ENCODE data around the gene SKAP2. TPM values are rescaled to one million over a fixed set of nuclear protein-coding genes. Genes with fewer than 3 reads are reported as not detected.

The SKAP2 gene
- polyA plus RNA-seq, 1 of the 3 experiments (the other 2 are of a cell fraction), result 0.69 TPM

DNA sequence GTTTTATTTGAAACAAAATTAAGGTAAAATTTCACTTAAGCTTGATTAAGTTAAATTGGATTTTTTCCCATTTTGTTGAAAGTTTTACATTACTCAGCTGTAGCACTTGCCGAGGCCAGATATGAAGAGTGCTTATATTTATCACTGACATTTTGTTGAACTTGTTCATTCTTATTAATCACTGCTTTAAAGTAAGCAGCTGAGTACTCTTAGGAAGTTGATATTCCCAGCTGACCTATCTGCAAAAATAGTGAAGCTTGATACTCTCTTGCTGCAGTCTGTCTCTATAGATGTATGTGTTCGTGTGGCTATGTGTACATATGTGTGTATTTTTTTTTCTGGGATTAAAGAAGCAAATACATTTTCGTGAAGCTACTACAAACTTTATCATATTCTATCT lies 150.0 kb downstream of the SKAP2 start:
- TF ChIP-seq, protein P1, sequence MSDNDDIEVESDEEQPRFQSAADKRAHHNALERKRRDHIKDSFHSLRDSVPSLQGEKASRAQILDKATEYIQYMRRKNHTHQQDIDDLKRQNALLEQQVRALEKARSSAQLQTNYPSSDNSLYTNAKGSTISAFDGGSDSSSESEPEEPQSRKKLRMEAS (IDR thresholded peaks at IDR 0.05; ENCODE audit: low read depth), result no peak
- no peak for TF ChIP-seq GABPA (IDR thresholded peaks at IDR 0.05; ENCODE audit: low read depth)
- TF ChIP-seq, protein P2, sequence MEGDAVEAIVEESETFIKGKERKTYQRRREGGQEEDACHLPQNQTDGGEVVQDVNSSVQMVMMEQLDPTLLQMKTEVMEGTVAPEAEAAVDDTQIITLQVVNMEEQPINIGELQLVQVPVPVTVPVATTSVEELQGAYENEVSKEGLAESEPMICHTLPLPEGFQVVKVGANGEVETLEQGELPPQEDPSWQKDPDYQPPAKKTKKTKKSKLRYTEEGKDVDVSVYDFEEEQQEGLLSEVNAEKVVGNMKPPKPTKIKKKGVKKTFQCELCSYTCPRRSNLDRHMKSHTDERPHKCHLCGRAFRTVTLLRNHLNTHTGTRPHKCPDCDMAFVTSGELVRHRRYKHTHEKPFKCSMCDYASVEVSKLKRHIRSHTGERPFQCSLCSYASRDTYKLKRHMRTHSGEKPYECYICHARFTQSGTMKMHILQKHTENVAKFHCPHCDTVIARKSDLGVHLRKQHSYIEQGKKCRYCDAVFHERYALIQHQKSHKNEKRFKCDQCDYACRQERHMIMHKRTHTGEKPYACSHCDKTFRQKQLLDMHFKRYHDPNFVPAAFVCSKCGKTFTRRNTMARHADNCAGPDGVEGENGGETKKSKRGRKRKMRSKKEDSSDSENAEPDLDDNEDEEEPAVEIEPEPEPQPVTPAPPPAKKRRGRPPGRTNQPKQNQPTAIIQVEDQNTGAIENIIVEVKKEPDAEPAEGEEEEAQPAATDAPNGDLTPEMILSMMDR (IDR thresholded peaks at IDR 0.05), result no peak
- no peak for TF ChIP-seq RXRA (IDR thresholded peaks at IDR 0.05; ENCODE audit: borderline replicate concordance, low read depth)
- TF ChIP-seq RFX5 (IDR thresholded peaks at IDR 0.05; ENCODE audit: low read length), result no peak
- no peak for TF ChIP-seq MEF2A (IDR thresholded peaks at IDR 0.05; ENCODE audit: borderline replicate concordance, low read depth)
- no peak for TF ChIP-seq NFIC (IDR thresholded peaks at IDR 0.05; ENCODE audit: borderline replicate concordance)
- no peak for TF ChIP-seq TCF12 (IDR thresholded peaks at IDR 0.05)
- no peak for TF ChIP-seq MXI1 (IDR thresholded peaks at IDR 0.05; ENCODE audit: low read depth, low read length)
- TF ChIP-seq FOXM1 (IDR thresholded peaks at IDR 0.05; ENCODE audit: low read depth), result no peak
- TF ChIP-seq FOSL2 (IDR thresholded peaks at IDR 0.05; ENCODE audit: borderline replicate concordance, low read depth), result no peak
- TF ChIP-seq, protein P3, sequence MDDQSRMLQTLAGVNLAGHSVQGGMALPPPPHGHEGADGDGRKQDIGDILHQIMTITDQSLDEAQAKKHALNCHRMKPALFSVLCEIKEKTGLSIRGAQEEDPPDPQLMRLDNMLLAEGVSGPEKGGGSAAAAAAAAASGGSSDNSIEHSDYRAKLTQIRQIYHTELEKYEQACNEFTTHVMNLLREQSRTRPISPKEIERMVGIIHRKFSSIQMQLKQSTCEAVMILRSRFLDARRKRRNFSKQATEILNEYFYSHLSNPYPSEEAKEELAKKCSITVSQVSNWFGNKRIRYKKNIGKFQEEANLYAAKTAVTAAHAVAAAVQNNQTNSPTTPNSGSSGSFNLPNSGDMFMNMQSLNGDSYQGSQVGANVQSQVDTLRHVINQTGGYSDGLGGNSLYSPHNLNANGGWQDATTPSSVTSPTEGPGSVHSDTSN (IDR thresholded peaks at IDR 0.05), result no peak
- no peak for TF ChIP-seq ELF1 (IDR thresholded peaks at IDR 0.05)
- TF ChIP-seq POLR2AphosphoS5 (IDR thresholded peaks at IDR 0.05; ENCODE audit: low read depth, low read length), result no peak
- no peak for TF ChIP-seq SMC3 (IDR thresholded peaks at IDR 0.05; ENCODE audit: low read depth, low read length)
- TF ChIP-seq SIN3A (IDR thresholded peaks at IDR 0.05; ENCODE audit: borderline replicate concordance, low read depth, low read length), result no peak
- TF ChIP-seq RAD21 (IDR thresholded peaks at IDR 0.05; ENCODE audit: low read length), result no peak
- WGBS (ENCODE audit: low lambda C conversion rate), result 44% methylated on average over 3 of the region's 3 CpGs
- CTCF ChIA-PET, result interaction anchor here (0.7 to 1.3 kb wide), 4 partner anchors 10 to 31 kb away, joined by 3 read pairs; no protein-coding TSS in a partner anchor

DNA sequence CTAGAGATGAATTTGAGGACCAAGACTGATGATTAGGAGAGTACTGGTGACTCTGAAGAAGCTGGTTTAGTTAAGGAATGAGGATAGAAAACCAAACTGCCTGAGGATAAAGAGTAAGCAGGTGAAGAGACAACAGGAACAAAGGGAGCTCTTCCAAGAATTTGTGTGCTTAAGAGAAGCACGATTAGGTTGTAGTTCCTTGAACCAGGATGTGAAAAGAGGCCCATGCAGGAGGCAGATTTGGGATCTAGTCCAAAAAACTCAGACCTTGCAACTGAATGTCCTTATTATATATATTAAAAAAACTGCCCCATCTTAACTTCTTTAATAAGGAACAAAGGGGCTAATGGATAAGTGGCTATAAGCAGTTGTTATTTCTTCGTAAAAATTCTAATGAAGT lies 150.4 kb downstream of the SKAP2 start:
- Histone ChIP-seq H3K4me2 (no peak overlapping the region), H3K4me3 (ENCODE audit: low read depth in 2 of 2, low read length in 1 of 2) (no peak overlapping the region), H3K9me3 (no peaks in the 10 kb centered on the region), H2AFZ (ENCODE audit: low read depth) (no peak overlapping the region), H3K27ac (ENCODE audit: low read depth in 2 of 2, low read length in 1 of 2) (no peak overlapping the region), H3K4me1 (ENCODE audit: control insufficient read depth in 1 of 2, insufficient read depth in 2 of 2, low read depth in 1 of 2, low read length in 1 of 2) (no peaks in the 10 kb centered on the region), H3K9me2 (no peaks in the 10 kb centered on the region), H3K9ac (no peak overlapping the region), H4K20me1 (ENCODE audit: insufficient read depth) (no peaks in the 10 kb centered on the region), H3K79me2 (ENCODE audit: insufficient read depth) (no peaks in the 10 kb centered on the region), H3K27me3 (ENCODE audit: insufficient read depth) (no peaks in the 10 kb centered on the region), H3K36me3 (replicated peaks in 1 of 2; ENCODE audit: control insufficient read depth in 1 of 2, insufficient read depth in 2 of 2, low read length in 1 of 2) (no peaks in the 10 kb centered on the region), H3F3A (replicated peaks; ENCODE audit: insufficient read depth) (no peaks in the 10 kb centered on the region)
- DNase-seq, result no peak
- 50% methylated on average over 2 of the region's 2 CpGs for WGBS (ENCODE audit: low lambda C conversion rate)
- ChIA-PET CTCF (interaction anchor here (0.7 to 1.3 kb wide), 4 partner anchors 10 to 30 kb away, joined by 3 read pairs; no protein-coding TSS in a partner anchor), POLR2A (no interaction called here)
- TF ChIP-seq CHD2 (IDR thresholded peaks at IDR 0.05; ENCODE audit: low read length, partially characterized antibody) (no peak), RFX5 (IDR thresholded peaks at IDR 0.05; ENCODE audit: low read length) (no peak), MEF2A (IDR thresholded peaks at IDR 0.05; ENCODE audit: borderline replicate concordance, low read depth) (no peak), MXI1 (IDR thresholded peaks at IDR 0.05; ENCODE audit: low read depth, low read length) (no peak), TAF1 (IDR thresholded peaks at IDR 0.05; ENCODE audit: borderline replicate concordance, low read depth, low read length) (no peak), ELF1 (IDR thresholded peaks at IDR 0.05) (no peak)

More for the DNA sequence above, 150.0 kb downstream of the SKAP2 start:
- Histone ChIP-seq H3K27ac (ENCODE audit: low read depth in 2 of 2, low read length in 1 of 2) (no peak overlapping the region), H3K9me3 (no peaks in the 10 kb centered on the region), H3K9ac (no peak overlapping the region), H3K79me2 (ENCODE audit: insufficient read depth) (no peaks in the 10 kb centered on the region), H4K20me1 (ENCODE audit: insufficient read depth) (no peaks in the 10 kb centered on the region), H3K4me1 (ENCODE audit: control insufficient read depth in 1 of 2, insufficient read depth in 2 of 2, low read depth in 1 of 2, low read length in 1 of 2) (no peaks in the 10 kb centered on the region), H3K9me2 (no peaks in the 10 kb centered on the region), H2AFZ (ENCODE audit: low read depth) (no peak overlapping the region), H3K36me3 (replicated peaks in 1 of 2; ENCODE audit: control insufficient read depth in 1 of 2, insufficient read depth in 2 of 2, low read length in 1 of 2) (no peaks in the 10 kb centered on the region), H3K4me2 (no peak overlapping the region), H3K4me3 (ENCODE audit: low read depth in 2 of 2, low read length in 1 of 2) (no peak overlapping the region), H3F3A (replicated peaks; ENCODE audit: insufficient read depth) (no peaks in the 10 kb centered on the region), H3K27me3 (ENCODE audit: insufficient read depth) (no peaks in the 10 kb centered on the region)
- POLR2A ChIA-PET, result no interaction called here
- DNase-seq, result no peak
